Mononuclear cell (primary cell): Measurements from ENCODE around the gene LPP. TPM values are rescaled to one million over a fixed set of nuclear protein-coding genes. Genes with fewer than 3 reads are reported as not detected.

Source experiments
- H3K27me3 ChIP-seq: 2 replicates; pipeline ENCODE4 v1.6.0; 2011; ENCODE audit warnings: low read length, control low read depth; ENCODE audit not compliant: insufficient read depth
- H3K4me1 ChIP-seq: 2 replicates; pipeline ENCODE4 v1.5.1; 2011; ENCODE audit warnings: mild to moderate bottlenecking, low read length, control low read depth; ENCODE audit not compliant: insufficient read depth
- H3K4me3 ChIP-seq: 2 replicates; pipeline ENCODE4 v1.5.1; 2011; ENCODE audit warnings: mild to moderate bottlenecking, low read length, moderate library complexity
- H3K9me3 ChIP-seq: 2 replicates; pipeline ENCODE4 v1.5.1; 2011; ENCODE audit warnings: low read depth, mild to moderate bottlenecking, control low read depth, low read length
- total RNA-seq: library from RNA; depleted of rRNA; stranded (reverse); fragments of >200 nt; gene quantifications from one replicate; pipeline ENCODE4 v1.2.3, GENCODE V29; 2012

LPP gene
- total RNA-seq, 1 donor: 32.5 TPM

DNA sequence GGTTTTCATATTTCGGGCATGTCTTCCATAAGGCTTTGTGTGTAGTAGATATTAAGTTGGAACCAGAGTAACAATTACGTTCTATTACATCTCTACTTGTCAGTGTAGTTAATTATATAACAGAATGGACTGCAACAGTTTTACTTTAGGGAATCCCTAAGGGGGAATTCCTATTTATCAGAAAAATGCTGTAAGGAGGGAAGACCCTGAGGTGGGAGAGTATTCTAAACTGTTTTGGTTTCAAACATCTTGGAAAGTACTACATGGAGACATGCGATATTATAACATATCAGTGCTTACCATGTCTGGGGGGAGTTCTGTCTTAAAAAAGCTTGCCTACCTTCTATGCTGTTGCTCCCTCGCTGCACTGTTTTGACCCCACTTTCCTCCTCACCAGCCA is 238.1 kb downstream of the LPP start:
- Histone ChIP-seq H3K27me3 (no peaks in the 10 kb centered on the region), H3K4me1 (peaks cover 30% of the 10 kb centered on the region), H3K9me3 (no peaks in the 10 kb centered on the region)

GRCh38 chr3:188394623-188395022 is 240.7 kb downstream of the LPP start:
- no peaks in the 10 kb centered on the region for H3K27me3 ChIP-seq
- H3K4me1 ChIP-seq: peaks cover 35% of the 10 kb centered on the region
- H3K4me3 ChIP-seq: no peak overlapping the region
- no peaks in the 10 kb centered on the region for H3K9me3 ChIP-seq

More for the DNA sequence above, 238.1 kb downstream of the LPP start:
- no peak overlapping the region for H3K4me3 ChIP-seq

GRCh38 chr3:188396251-188396650 is 242.3 kb downstream of the LPP start:
- Histone ChIP-seq H3K9me3 (no peaks in the 10 kb centered on the region), H3K4me3 (no peak overlapping the region), H3K4me1 (peaks cover 34% of the 10 kb centered on the region), H3K27me3 (no peaks in the 10 kb centered on the region)

GRCh38 chr3:188396900-188397299 is 242.9 kb downstream of the LPP start:
- Histone ChIP-seq H3K4me1 (peaks cover 34% of the 10 kb centered on the region), H3K9me3 (no peaks in the 10 kb centered on the region), H3K27me3 (no peaks in the 10 kb centered on the region), H3K4me3 (no peak overlapping the region)

- no peak overlapping the region for H3K4me3 ChIP-seq
- peaks cover 39% of the 10 kb centered on the region for H3K4me1 ChIP-seq
- no peaks in the 10 kb centered on the region for H3K9me3 ChIP-seq
- H3K27me3 ChIP-seq: no peaks in the 10 kb centered on the region
Measured at GRCh38 chr3:188397766-188398705, 244.1 kb downstream of the LPP start.

DNA sequence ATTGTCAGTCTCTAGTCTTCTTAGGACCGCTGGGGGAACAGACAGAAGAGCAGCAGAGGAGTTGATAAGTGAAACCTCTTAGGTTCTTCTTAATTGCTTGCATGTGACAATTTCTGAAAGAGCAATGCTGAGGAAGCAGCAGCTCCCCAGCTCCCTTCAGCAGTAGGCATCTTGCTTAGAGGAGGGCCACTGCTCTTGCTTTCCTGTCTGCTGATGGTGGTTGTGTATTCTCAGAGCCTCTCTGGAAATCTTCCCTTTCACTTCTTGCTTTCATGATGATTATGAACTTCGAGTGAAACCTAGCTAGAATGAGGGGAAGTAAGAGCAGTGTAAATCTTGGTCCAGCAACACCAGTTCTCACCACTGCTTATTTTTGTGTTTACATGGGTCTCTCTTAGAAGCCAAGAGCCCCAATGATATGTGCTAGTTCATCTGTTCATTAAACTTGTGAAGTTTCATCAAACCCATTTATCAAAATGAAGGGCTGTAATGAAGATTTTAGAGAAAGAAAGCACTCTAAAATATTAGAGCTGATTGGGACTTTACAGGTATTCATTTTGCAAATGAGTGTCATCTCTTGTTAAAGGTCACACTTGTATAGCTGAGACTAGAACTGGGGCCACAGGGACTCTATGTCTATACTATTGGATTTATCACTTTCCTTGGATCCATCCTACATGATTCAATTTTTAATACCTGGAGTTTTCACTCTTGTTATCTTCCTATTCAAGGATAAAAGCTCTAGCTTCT is 246.7 kb downstream of the LPP start:
- Histone ChIP-seq H3K4me3 (no peak overlapping the region), H3K9me3 (no peaks in the 10 kb centered on the region), H3K4me1 (peaks cover 39% of the 10 kb centered on the region), H3K27me3 (no peaks in the 10 kb centered on the region)

GRCh38 chr3:188401244-188401993 is 247.5 kb downstream of the LPP start:
- H3K27me3 ChIP-seq: no peaks in the 10 kb centered on the region
- H3K4me3 ChIP-seq: no peak overlapping the region
- peaks cover 39% of the 10 kb centered on the region for H3K4me1 ChIP-seq

DNA sequence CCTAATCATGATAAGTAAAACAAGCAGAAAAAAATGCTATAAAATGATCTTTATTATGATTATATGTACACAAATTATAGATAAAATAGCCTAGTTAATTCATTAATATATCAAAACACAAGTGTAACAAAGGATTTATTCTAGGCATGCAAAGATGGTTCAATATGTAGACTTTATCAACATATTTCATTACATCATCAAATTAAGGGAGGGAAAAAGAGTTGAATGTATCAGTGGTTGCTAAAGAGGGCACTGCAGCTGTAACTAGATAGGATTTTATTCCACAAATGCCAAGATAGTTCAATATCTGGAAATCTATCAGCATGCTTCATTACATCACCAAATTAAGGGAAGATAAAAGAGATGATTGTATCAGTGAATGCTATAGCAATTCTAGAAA is 248.3 kb downstream of the LPP start:
- no peak overlapping the region for H3K4me3 ChIP-seq
- no peaks in the 10 kb centered on the region for H3K9me3 ChIP-seq
- peaks cover 34% of the 10 kb centered on the region for H3K4me1 ChIP-seq
- no peaks in the 10 kb centered on the region for H3K27me3 ChIP-seq

More at GRCh38 chr3:188401244-188401993, 247.5 kb downstream of the LPP start:
- H3K9me3 ChIP-seq: no peaks in the 10 kb centered on the region

- H3K9me3 ChIP-seq: no peaks in the 10 kb centered on the region
- H3K4me1 ChIP-seq: peaks cover 25% of the 10 kb centered on the region
- no peak overlapping the region for H3K4me3 ChIP-seq
- no peaks in the 10 kb centered on the region for H3K27me3 ChIP-seq
Measured at GRCh38 chr3:188403404-188403803, 249.4 kb downstream of the LPP start.

GRCh38 chr3:188404124-188404523 is 250.2 kb downstream of the LPP start:
- Histone ChIP-seq H3K27me3 (no peaks in the 10 kb centered on the region), H3K4me1 (peaks cover 25% of the 10 kb centered on the region), H3K4me3 (no peak overlapping the region), H3K9me3 (no peaks in the 10 kb centered on the region)

GRCh38 chr3:188404701-188405100 is 250.7 kb downstream of the LPP start:
- H3K4me3 ChIP-seq: no peak overlapping the region
- no peaks in the 10 kb centered on the region for H3K27me3 ChIP-seq
- H3K4me1 ChIP-seq: peaks cover 24% of the 10 kb centered on the region
- no peaks in the 10 kb centered on the region for H3K9me3 ChIP-seq

DNA sequence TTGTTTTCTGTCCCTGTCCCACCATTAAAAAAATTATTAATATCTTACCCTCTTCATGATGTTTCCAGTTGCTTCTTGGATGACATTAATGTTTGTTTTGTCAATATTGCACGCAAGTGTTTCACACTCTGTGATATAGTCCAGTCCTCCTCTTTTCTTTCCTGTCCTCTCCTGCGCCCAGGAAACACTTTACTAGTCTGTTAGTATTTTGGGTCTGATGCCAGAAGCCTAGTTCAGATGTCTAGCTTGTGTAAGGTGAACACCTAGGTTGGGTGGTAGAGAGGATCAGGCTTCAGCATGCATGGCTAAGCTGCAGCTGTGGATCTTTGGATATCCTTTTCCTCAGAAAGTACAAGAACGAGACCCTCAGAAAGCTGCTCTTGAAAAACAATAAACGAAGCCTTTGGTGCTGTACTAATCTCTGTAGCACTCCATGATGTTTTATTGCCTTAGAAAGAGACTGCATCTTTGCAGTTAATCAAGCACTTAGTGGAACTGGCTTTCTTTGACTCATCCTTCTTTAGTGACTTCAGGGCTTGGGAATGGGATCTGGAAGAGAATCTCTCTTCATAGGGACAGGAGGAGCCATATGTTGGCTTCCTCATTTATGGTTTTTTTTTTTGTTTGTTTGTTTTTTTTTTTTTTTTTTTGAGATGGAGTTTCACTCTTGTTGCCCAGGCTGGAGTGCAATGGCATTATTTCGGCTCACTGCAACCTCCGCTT is 253.4 kb downstream of the LPP start:
- no peaks in the 10 kb centered on the region for H3K9me3 ChIP-seq
- H3K4me1 ChIP-seq: peaks cover 5% of the 10 kb centered on the region

GRCh38 chr3:188408831-188409230 is 254.9 kb downstream of the LPP start:
- no peaks in the 10 kb centered on the region for H3K27me3 ChIP-seq
- H3K9me3 ChIP-seq: no peaks in the 10 kb centered on the region
- no peaks in the 10 kb centered on the region for H3K4me1 ChIP-seq
- H3K4me3 ChIP-seq: no peak overlapping the region

More for the DNA sequence above, 253.4 kb downstream of the LPP start:
- Histone ChIP-seq H3K27me3 (no peaks in the 10 kb centered on the region), H3K4me3 (no peak overlapping the region)

GRCh38 chr3:188411750-188412149 is 257.8 kb downstream of the LPP start:
- no peaks in the 10 kb centered on the region for H3K27me3 ChIP-seq
- no peaks in the 10 kb centered on the region for H3K9me3 ChIP-seq
- H3K4me3 ChIP-seq: no peak overlapping the region
- peaks cover 3% of the 10 kb centered on the region for H3K4me1 ChIP-seq
